ENCODE measurements around the gene RIT1.

RIT1 gene

GRCh38 chr1:155856975-155857930 is 53.9 kb downstream of the RIT1 start, which contains the start of gene GON4L:
TSS of gene GON4L (minus strand) at chr1:155857214. CDS start at chr1:155853780, 3,434 bp downstream.
- DNase-seq (ENCODE audit: low spot score), result peak; percentile 90

GRCh38 chr1:155856257-155856974 is 54.7 kb downstream of the RIT1 start:
- DNase-seq (ENCODE audit: low spot score), result no peak

GRCh38 chr1:155850345-155850744 is 60.8 kb downstream of the RIT1 start:
- no peak for DNase-seq (ENCODE audit: low spot score)

- no peak for DNase-seq (ENCODE audit: low spot score)
These were observed 63.2 kb downstream of the RIT1 start for GRCh38 chr1:155847823-155848529.
